ENCODE results near the gene TRIM37. TPM values are rescaled to one million over a fixed set of nuclear protein-coding genes. Genes with fewer than 3 reads are reported as not detected.
"Not testable (repeated sequence)": the region's sequence is repeated elsewhere in the genome, so short reads cannot be mapped to it uniquely, and the experiment has no call there.

TRIM37 gene
- total and polyA plus RNA-seq, 8 donors: 3.9 to 11.6 (median 6.4) TPM

- FAIRE-seq (no peak), DNase-seq (no peak), ATAC-seq (no peak)
- H3K4me1 ChIP-seq: no peaks in the 10 kb centered on the region
- no peaks in the 10 kb centered on the region for H3K36me3 ChIP-seq
- no peak for TF ChIP-seq CTCF (IDR thresholded peaks at IDR 0.05)
- intact Hi-C loops (cut with DNase I): no loop called here
- WGBS, 2 donors: 89 to 98% methylated on average over 3 of the region's 3 CpGs
- H3K9me3 ChIP-seq: no peaks in the 10 kb centered on the region
- H3K27ac ChIP-seq: no peak overlapping the region
- H3K4me3 ChIP-seq: no peak overlapping the region
- no peaks in the 10 kb centered on the region for H3K27me3 ChIP-seq
Measured at GRCh38 chr17:58966208-58966607, 140.5 kb downstream of the TRIM37 start.

- Histone ChIP-seq H3K4me3 (no peak overlapping the region), H3K36me3 (no peaks in the 10 kb centered on the region), H3K9me3 (no peaks in the 10 kb centered on the region), H3K27ac (no peak overlapping the region), H3K27me3 (no peaks in the 10 kb centered on the region), H3K4me1 (peaks cover 0 to 6% (median 0%) of the 10 kb centered on the region in 3 donors)
- ATAC-seq (peak in 1 of 4 donors; percentile 26), DNase-seq (no peak), FAIRE-seq (no peak)
- no peak for TF ChIP-seq CTCF (IDR thresholded peaks at IDR 0.05)
- intact Hi-C loops (cut with DNase I): no loop called here
- 77 to 84% methylated on average over 3 of the region's 3 CpGs for WGBS, 2 donors
Measured at GRCh38 chr17:58965221-58965620, 141.5 kb downstream of the TRIM37 start.

- intact Hi-C loops (cut with DNase I): no loop called here
- DNase-seq: peak in 2 of 6 donors; percentile 9 to 20
- H3K9me3 ChIP-seq: no peaks in the 10 kb centered on the region
- peaks cover 0 to 9% (median 0%) of the 10 kb centered on the region in 3 donors for H3K4me1 ChIP-seq
- H3K4me3 ChIP-seq: no peak overlapping the region
- peak in 3 of 4 donors; percentile 64 to 70 (median 67) for ATAC-seq
- no peaks in the 10 kb centered on the region for H3K36me3 ChIP-seq
- FAIRE-seq: no peak
- no peak for TF ChIP-seq CTCF (IDR thresholded peaks at IDR 0.05)
- H3K27ac ChIP-seq: peak overlapping the region in 2 of 4 donors; percentile 15 to 28
- no peaks in the 10 kb centered on the region for H3K27me3 ChIP-seq
Measured at GRCh38 chr17:58960068-58960467, 146.6 kb downstream of the TRIM37 start.

GRCh38 chr17:58957725-58958073 is 149.0 kb downstream of the TRIM37 start:
- FAIRE-seq; H3K36me3 ChIP-seq; H3K9me3 ChIP-seq; DNase-seq; H3K27me3 ChIP-seq; H3K4me1 ChIP-seq; intact Hi-C loops (cut with DNase I); H3K4me3 ChIP-seq; H3K27ac ChIP-seq; ATAC-seq: not testable (repeated sequence)
- WGBS, 2 donors: 86 to 92% methylated on average over 1 of the region's 1 CpG

- WGBS, 2 donors: 67 to 71% methylated on average over 2 of the region's 2 CpGs
- DNase-seq (no peak), FAIRE-seq (no peak), ATAC-seq (no peak)
- H3K27me3 ChIP-seq: no peaks in the 10 kb centered on the region
- H3K9me3 ChIP-seq: no peaks in the 10 kb centered on the region
- intact Hi-C loops (cut with DNase I): no loop called here
- H3K4me3 ChIP-seq: no peak overlapping the region
- no peaks in the 10 kb centered on the region for H3K36me3 ChIP-seq
- peaks cover 0 to 9% (median 0%) of the 10 kb centered on the region in 3 donors for H3K4me1 ChIP-seq
- no peak overlapping the region for H3K27ac ChIP-seq
- no peak for TF ChIP-seq CTCF (IDR thresholded peaks at IDR 0.05)
Measured at GRCh38 chr17:58956997-58957724, 149.5 kb downstream of the TRIM37 start.

- intact Hi-C loops (cut with DNase I); H3K36me3 ChIP-seq; FAIRE-seq; H3K9me3 ChIP-seq; H3K4me3 ChIP-seq; H3K27me3 ChIP-seq; DNase-seq; H3K4me1 ChIP-seq; ATAC-seq; H3K27ac ChIP-seq: not testable (repeated sequence)
- 80 to 89% methylated on average over 2 of the region's 2 CpGs for WGBS, 2 donors
Measured at GRCh38 chr17:58954358-58954757, 152.3 kb downstream of the TRIM37 start.
